Smooth muscle cell of the brain vasculature (primary cell): ENCODE results near the gene CTSF.
"Not testable (repeated sequence)": the region's sequence is repeated elsewhere in the genome, so short reads cannot be mapped to it uniquely, and the experiment has no call there.

Source experiments
- DNase-seq: peaks from one replicate; pipeline ENCODE4 v3.0.0-alpha.2; 2012; ENCODE audit warnings: low read depth, low spot score

CTSF gene

GRCh38 chr11:66559142-66559865, 9.1 kb downstream of the CTSF start:
- no peak for DNase-seq

GRCh38 chr11:66557733-66558326, 10.6 kb downstream of the CTSF start:
- DNase-seq = no peak

GRCh38 chr11:66556086-66556485, 12.3 kb downstream of the CTSF start:
- no peak for DNase-seq

GRCh38 chr11:66555416-66555815, 13.0 kb downstream of the CTSF start:
- DNase-seq = no peak

GRCh38 chr11:66554602-66555001, 13.8 kb downstream of the CTSF start:
- no peak for DNase-seq

- no peak for DNase-seq
Observed at GRCh38 chr11:66550887-66551286, 17.5 kb downstream of the CTSF start.

GRCh38 chr11:66549696-66550095, 18.7 kb downstream of the CTSF start:
- DNase-seq = no peak

GRCh38 chr11:66548774-66549630, 19.4 kb downstream of the CTSF start:
- no peak for DNase-seq

GRCh38 chr11:66548041-66548440, 20.4 kb downstream of the CTSF start:
- no peak for DNase-seq

GRCh38 chr11:66547662-66548009, 20.8 kb downstream of the CTSF start:
- no peak for DNase-seq

GRCh38 chr11:66546966-66547661, 21.3 kb downstream of the CTSF start:
- DNase-seq = no peak

GRCh38 chr11:66546368-66546965, 21.9 kb downstream of the CTSF start, which contains the start of gene ACTN3:
ACTN3 (plus strand) TSS chr11:66546903; CDS start chr11:66546938, 35 bp downstream.
- no peak for DNase-seq

GRCh38 chr11:66545701-66546367, 22.6 kb downstream of the CTSF start, which contains the start of gene ZDHHC24:
ZDHHC24 (minus strand) TSS chr11:66546048; CDS start chr11:66546003, 45 bp downstream.
- DNase-seq = peak; percentile 92

- not testable (repeated sequence) for DNase-seq
Observed at GRCh38 chr11:66544952-66545351, 23.5 kb downstream of the CTSF start.

GRCh38 chr11:66543263-66544107, 24.9 kb downstream of the CTSF start:
- DNase-seq = no peak

GRCh38 chr11:66542362-66542761, 26.0 kb downstream of the CTSF start:
- no peak for DNase-seq

- DNase-seq = no peak
Observed at GRCh38 chr11:66541892-66542291, 26.5 kb downstream of the CTSF start.

GRCh38 chr11:66540598-66540997, 27.8 kb downstream of the CTSF start:
- not testable (repeated sequence) for DNase-seq

GRCh38 chr11:66539870-66540213, 28.6 kb downstream of the CTSF start:
- no peak for DNase-seq
